Uterus (tissue), 2 donors: ENCODE data around the gene ANKRD31.

ENCODE experiments used
- POLR2A ChIP-seq, 2 donors: fragments of 450-650 bp; IDR thresholded peaks; one replicate each; pipeline ENCODE4 v1.6.1; 2016; ENCODE audit warnings: antibody characterized with exemption in 2 of 2, mild to moderate bottlenecking in 1 of 2, moderate library complexity in 1 of 2
- TF ChIP-seq, protein P1 (sequence below), 4 experiments: fragments of 200-600 bp in 2 of 4; fragments of 450-650 bp in 2 of 4; sonication (generic) in 2 of 4; IDR thresholded peaks; one replicate each; pipeline ENCODE4 v1.5.1; 2016 to 2019; ENCODE audit warnings: antibody characterized with exemption in 4 of 4, mild to moderate bottlenecking in 2 of 4, moderate library complexity in 1 of 4

DNA sequence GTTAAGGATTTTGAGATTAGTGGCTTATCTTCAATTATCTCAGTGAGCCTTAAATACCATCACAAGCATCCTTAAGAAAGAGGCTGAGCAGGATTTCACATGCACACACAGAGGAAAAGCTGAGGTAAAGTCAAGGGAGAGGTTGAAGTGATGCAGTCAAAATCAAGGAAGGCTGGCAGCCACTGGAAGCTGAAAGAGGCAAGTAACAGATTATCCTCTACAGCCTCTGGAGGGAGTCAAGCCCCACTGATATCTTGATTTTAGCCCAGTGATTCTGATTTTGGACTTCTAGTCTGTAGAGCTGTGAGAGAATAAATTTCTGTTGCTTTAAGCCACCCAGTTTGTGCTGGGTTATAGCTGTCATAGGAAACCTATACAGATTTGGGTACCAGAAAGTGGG is 80.1 kb downstream of the ANKRD31 start:
- TF ChIP-seq, protein P1, sequence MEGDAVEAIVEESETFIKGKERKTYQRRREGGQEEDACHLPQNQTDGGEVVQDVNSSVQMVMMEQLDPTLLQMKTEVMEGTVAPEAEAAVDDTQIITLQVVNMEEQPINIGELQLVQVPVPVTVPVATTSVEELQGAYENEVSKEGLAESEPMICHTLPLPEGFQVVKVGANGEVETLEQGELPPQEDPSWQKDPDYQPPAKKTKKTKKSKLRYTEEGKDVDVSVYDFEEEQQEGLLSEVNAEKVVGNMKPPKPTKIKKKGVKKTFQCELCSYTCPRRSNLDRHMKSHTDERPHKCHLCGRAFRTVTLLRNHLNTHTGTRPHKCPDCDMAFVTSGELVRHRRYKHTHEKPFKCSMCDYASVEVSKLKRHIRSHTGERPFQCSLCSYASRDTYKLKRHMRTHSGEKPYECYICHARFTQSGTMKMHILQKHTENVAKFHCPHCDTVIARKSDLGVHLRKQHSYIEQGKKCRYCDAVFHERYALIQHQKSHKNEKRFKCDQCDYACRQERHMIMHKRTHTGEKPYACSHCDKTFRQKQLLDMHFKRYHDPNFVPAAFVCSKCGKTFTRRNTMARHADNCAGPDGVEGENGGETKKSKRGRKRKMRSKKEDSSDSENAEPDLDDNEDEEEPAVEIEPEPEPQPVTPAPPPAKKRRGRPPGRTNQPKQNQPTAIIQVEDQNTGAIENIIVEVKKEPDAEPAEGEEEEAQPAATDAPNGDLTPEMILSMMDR (IDR thresholded peaks at IDR 0.05), result no peak
- no peak for TF ChIP-seq POLR2A (IDR thresholded peaks at IDR 0.05)
